Fibroblast of lung (primary cell): Measurements from ENCODE around the gene MYOM1. TPM values are rescaled to one million over a fixed set of nuclear protein-coding genes. Genes with fewer than 3 reads are reported as not detected.

Experiments used
- DNase-seq, 2 donors: peaks; one replicate each; pipeline versions ENCODE4 v3.0.0 to v3.0.0-alpha.2; 2010; ENCODE audit warnings: low read depth in 2 of 2
- H2AFZ ChIP-seq: 2 replicates; pipeline ENCODE4 v1.5.1; 2012; ENCODE audit warnings: low read length, control low read depth, inconsistent platforms
- H3K27ac ChIP-seq: 2 replicates; pipeline ENCODE4 v1.5.1; 2011; ENCODE audit warnings: low read length, control low read depth; ENCODE audit not compliant: insufficient read depth
- H3K27me3 ChIP-seq: 2 replicates; pipeline ENCODE4 v1.5.1; 2011; ENCODE audit warnings: mild to moderate bottlenecking, low read length; ENCODE audit not compliant: control insufficient read depth, insufficient read depth
- H3K36me3 ChIP-seq: 2 replicates; pipeline ENCODE4 v1.5.1; 2011; ENCODE audit warnings: low read length; ENCODE audit not compliant: control insufficient read depth, insufficient read depth
- H3K4me1 ChIP-seq: 2 replicates; pipeline ENCODE4 v1.5.1; 2011; ENCODE audit warnings: low read length; ENCODE audit not compliant: control insufficient read depth, insufficient read depth; ENCODE audit errors: extremely low read depth
- H3K4me2 ChIP-seq: 2 replicates; pipeline ENCODE4 v1.5.1; 2011; ENCODE audit warnings: low read length, control low read depth; ENCODE audit not compliant: insufficient read depth; ENCODE audit errors: extremely low read depth
- H3K4me3 ChIP-seq, 4 experiments: fragments of 200-600 bp in 1 of 4; sonication (generic) in 1 of 4; replicated peaks in 1 of 4; 2 replicates each; pipeline ENCODE4 v1.5.1; 2011 to 2016; ENCODE audit warnings: low read length in 4 of 4, low read depth in 3 of 4, mild to moderate bottlenecking in 3 of 4, control low read depth in 2 of 4, inconsistent platforms in 1 of 4, mixed read lengths in 1 of 4; ENCODE audit not compliant: insufficient read depth in 1 of 4; ENCODE audit errors: control extremely low read depth in 1 of 4
- H3K79me2 ChIP-seq: 2 replicates; pipeline ENCODE4 v1.5.1; 2012; ENCODE audit warnings: mild to moderate bottlenecking, low read length, inconsistent platforms; ENCODE audit not compliant: control insufficient read depth, insufficient read depth
- H3K9ac ChIP-seq: 2 replicates; pipeline ENCODE4 v1.5.1; 2011; ENCODE audit warnings: mild to moderate bottlenecking, low read length, control low read depth; ENCODE audit not compliant: insufficient read depth
- H3K9me3 ChIP-seq: 2 replicates; pipeline ENCODE4 v1.5.1; 2012; ENCODE audit warnings: low read depth, low read length; ENCODE audit not compliant: control insufficient read depth, insufficient read depth
- H4K20me1 ChIP-seq: 2 replicates; pipeline ENCODE4 v1.5.1; 2011; ENCODE audit warnings: low read length; ENCODE audit not compliant: control insufficient read depth, insufficient read depth; ENCODE audit errors: extremely low read depth
- CTCF ChIP-seq, 2 donors: IDR thresholded peaks in 1 of 2; conservative IDR thresholded peaks in 1 of 2; 1 replicate in 1 of 2; 2 replicates in 1 of 2; pipeline ENCODE4 v1.5.1; 2011 to 2012; ENCODE audit warnings: low read length in 2 of 2, control low read depth in 1 of 2, inconsistent platforms in 1 of 2, low read depth in 1 of 2, mild to moderate bottlenecking in 1 of 2
- EZH2 ChIP-seq: IDR thresholded peaks from 2 replicates; pipeline ENCODE4 v1.5.1; 2012; ENCODE audit warnings: low read length, control low read depth, mild to moderate bottlenecking; ENCODE audit errors: missing control alignments
- polyA plus RNA-seq, 2 donors: library from polyadenylated mRNA; depleted of rRNA in 1 of 2; stranded (reverse) in 1 of 2; unstranded in 1 of 2; fragments of >200 nt; gene quantifications; 2 replicates each; pipeline ENCODE4 v1.2.1, GENCODE V29; 2011 to 2012; ENCODE audit warnings: missing spikeins in 1 of 2
- total RNA-seq: library from RNA; depleted of rRNA; stranded (reverse); fragments of >200 nt; gene quantifications from 2 replicates; pipeline ENCODE4 v1.2.1, GENCODE V29; 2014

Gene MYOM1
- total and polyA plus RNA-seq, 2 donors (not counting 1 experiment from before 2014, with no cell fraction given): 0.07 to 0.83 TPM

DNA sequence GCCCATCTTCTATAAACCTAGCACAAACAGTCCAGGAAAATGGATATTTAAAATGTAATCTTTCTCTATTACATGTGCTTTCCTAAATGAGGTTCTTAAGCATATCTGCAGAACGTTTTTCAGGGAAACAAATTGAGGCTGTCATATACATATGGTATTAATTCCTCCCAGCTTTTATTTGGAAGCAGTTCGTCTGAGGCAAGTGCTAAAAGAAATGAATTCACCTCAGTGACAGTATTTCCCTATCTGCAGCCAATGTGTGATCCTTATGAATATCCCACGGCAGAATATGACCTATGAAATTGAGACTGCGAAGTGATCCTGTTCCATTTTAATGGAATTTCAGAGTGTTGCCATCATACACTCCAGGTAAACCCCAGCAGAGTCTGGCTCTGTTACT is 7.1 kb downstream of the MYOM1 start:
- Histone ChIP-seq H3K9me3 (no peaks in the 10 kb centered on the region), H2AFZ (no peak overlapping the region), H3K9ac (no peak overlapping the region), H4K20me1 (no peaks in the 10 kb centered on the region), H3K4me2 (no peak overlapping the region), H3K27me3 (no peaks in the 10 kb centered on the region), H3K79me2 (no peaks in the 10 kb centered on the region), H3K4me3 (no peak overlapping the region), H3K36me3 (no peaks in the 10 kb centered on the region), H3K4me1 (peaks cover 3% of the 10 kb centered on the region), H3K27ac (no peak overlapping the region)
- TF ChIP-seq EZH2 (no peak), CTCF (conservative IDR thresholded peaks at IDR 0.05 in 1 of 2, IDR thresholded peaks at IDR 0.05 in 1 of 2; ENCODE audit: low read depth in 1 of 2, low read length in 2 of 2) (no peak)
- no peak for DNase-seq

GRCh38 chr18:3211236-3211992 is 8.4 kb downstream of the MYOM1 start:
- peaks cover 3% of the 10 kb centered on the region for H3K4me1 ChIP-seq
- H3K27me3 ChIP-seq: no peaks in the 10 kb centered on the region
- no peaks in the 10 kb centered on the region for H3K36me3 ChIP-seq
- peak overlapping the region; percentile 38 for H3K4me2 ChIP-seq
- H3K79me2 ChIP-seq: no peaks in the 10 kb centered on the region
- H3K27ac ChIP-seq: no peak overlapping the region
- peak; percentile 15 to 51 for DNase-seq
- no peak overlapping the region for H3K9ac ChIP-seq
- no peak overlapping the region for H2AFZ ChIP-seq
- TF ChIP-seq EZH2 (no peak), CTCF (conservative IDR thresholded peaks at IDR 0.05 in 1 of 2, IDR thresholded peaks at IDR 0.05 in 1 of 2; ENCODE audit: low read depth in 1 of 2, low read length in 2 of 2) (no peak)
- H4K20me1 ChIP-seq: no peaks in the 10 kb centered on the region
- no peaks in the 10 kb centered on the region for H3K9me3 ChIP-seq
- H3K4me3 ChIP-seq: no peak overlapping the region

DNA sequence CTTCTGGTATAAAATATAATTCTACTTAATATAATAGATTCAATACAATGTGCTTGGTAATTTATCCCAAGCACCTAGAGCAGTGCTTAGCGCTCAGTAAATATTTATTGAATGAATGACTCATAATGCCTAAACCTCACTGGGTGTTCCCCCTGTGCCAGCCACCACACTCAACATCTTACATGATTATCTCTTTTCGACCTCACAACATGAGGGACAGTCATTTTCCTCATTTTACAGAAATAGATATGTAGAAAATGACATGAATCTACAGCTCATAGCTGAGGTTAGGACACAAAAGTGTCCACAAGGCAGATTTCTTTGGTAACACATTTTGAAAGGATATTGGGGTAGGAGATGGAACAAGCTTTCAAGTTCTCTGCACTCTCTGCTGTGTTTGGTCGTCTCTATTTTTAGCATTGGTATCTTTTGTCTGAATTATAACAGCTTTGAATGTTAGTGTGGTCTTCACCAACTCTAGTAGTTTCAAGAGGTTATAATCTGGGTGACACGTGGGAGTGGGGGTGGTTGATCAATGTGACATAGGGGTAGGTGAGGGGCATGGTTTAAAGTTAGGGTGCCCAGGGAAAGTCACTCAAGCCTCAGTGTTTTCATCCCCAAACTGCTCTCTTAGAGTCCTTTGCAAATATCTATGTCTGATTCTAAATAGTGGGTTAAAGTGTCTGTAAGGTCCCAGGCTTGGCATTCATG is 9.8 kb downstream of the MYOM1 start:
- no peak overlapping the region for H3K4me3 ChIP-seq
- H3K79me2 ChIP-seq: no peaks in the 10 kb centered on the region
- no peaks in the 10 kb centered on the region for H3K27me3 ChIP-seq
- H3K4me1 ChIP-seq: peaks cover 3% of the 10 kb centered on the region
- no peak overlapping the region for H3K9ac ChIP-seq
- H4K20me1 ChIP-seq: no peaks in the 10 kb centered on the region
- H3K4me2 ChIP-seq: no peak overlapping the region
- no peak overlapping the region for H3K27ac ChIP-seq
- DNase-seq: peak in 1 of 2 donors; percentile 24
- no peaks in the 10 kb centered on the region for H3K9me3 ChIP-seq
- TF ChIP-seq EZH2 (no peak), CTCF (conservative IDR thresholded peaks at IDR 0.05 in 1 of 2, IDR thresholded peaks at IDR 0.05 in 1 of 2; ENCODE audit: low read depth in 1 of 2, low read length in 2 of 2) (no peak)
- no peaks in the 10 kb centered on the region for H3K36me3 ChIP-seq
- H2AFZ ChIP-seq: no peak overlapping the region
